T47D (cell line): ENCODE data around the gene LRRIQ1.
"Not testable (repeated sequence)": the region's sequence is repeated elsewhere in the genome, so short reads cannot be mapped to it uniquely, and the experiment has no call there.

ENCODE experiments used
- DNase-seq, 2 experiments: peaks; one replicate each; pipeline versions ENCODE4 v3.0.0 to v3.0.0-alpha.2; 2011 to 2012; ENCODE audit warnings: low read depth in 1 of 2, low spot score in 1 of 2
- JUND ChIP-seq: IDR thresholded peaks from 2 replicates; pipeline ENCODE4 v1.6.1; 2012; ENCODE audit warnings: low read depth
- in situ Hi-C: cut with HindIII; loops from 2 replicates; pipeline ENCODE4 v1.10.0; 2016; ENCODE audit warnings: low sequenced_read_pairs, low pct_unique_long_range_greater_than_20kb

LRRIQ1 gene

DNA sequence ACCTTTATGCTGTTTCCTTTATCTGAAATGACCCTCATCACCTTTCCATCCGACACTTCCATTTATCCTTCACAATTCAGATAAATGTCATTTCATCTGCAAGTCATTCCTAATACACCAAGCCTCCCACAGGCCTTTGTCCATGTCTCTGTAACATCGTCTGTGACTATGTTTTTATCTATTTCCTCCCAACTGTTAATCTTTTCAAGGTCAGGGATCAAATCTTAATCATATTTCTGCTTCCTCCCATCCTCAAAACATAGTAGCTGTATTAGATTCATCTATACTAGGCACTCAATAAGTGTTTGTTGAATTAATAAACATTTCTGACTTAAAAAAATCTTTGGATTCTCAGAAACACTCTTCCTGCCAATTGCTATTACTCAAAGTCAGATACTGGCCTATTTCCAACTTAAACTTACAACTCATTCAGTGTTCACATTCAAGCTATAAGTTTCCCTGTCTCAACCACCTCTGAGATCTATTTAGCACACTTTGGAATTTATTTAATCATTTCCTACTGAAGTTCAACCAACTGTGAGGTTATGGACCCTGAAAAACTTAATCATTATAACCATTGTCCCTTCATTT lies 143.6 kb downstream of the LRRIQ1 start:
- no peak for TF ChIP-seq JUND
- in situ Hi-C loops, result no loop called here
- DNase-seq, result no peak

DNA sequence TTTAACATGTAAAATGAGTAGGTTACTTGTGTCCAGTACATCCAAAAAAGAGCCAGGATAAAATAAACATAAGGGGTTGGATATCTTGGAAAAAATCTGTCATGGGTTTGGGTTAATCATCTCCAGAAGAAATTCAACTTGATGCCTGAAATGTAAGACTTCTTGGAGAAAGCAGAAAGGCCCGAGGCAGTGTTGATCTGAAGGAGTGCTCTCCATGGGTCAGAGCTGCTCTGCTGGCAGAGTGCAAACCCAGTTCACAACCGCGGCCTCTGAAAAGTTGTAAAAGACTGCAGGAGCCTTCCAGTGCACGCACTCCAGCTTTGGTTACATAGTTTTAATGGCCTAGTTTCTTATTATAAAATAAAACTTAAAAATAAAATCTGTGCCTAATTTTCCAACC lies 146.5 kb downstream of the LRRIQ1 start:
- DNase-seq, result peak in 1 of 2 experiments; percentile 39
- no peak for TF ChIP-seq JUND
- in situ Hi-C loops, result no loop called here

- DNase-seq, result no peak
- no peak for TF ChIP-seq JUND
- in situ Hi-C loops, result no loop called here
Observed at GRCh38 chr12:85183855-85184254, 147.7 kb downstream of the LRRIQ1 start.

DNA sequence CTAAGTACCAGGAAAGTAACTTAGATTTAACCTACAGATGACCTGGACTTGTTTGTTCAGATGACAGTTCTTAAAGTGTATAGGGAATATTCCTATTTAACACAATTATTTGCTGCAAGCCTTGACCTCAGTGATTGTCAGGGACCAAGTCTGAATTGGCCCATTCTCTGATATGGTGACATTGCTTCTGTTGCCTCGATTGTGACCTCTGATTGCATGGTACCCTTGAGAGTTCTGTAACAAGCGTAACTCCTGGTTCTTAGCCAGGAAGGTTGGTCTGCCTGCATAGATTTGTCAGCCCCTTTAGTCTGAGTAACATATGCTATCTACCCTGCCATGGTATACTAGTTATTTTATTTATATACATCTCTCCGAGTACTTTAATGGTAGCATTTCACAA lies 150.1 kb downstream of the LRRIQ1 start:
- TF ChIP-seq JUND, result no peak
- DNase-seq, result no peak
- in situ Hi-C loops, result no loop called here

DNA sequence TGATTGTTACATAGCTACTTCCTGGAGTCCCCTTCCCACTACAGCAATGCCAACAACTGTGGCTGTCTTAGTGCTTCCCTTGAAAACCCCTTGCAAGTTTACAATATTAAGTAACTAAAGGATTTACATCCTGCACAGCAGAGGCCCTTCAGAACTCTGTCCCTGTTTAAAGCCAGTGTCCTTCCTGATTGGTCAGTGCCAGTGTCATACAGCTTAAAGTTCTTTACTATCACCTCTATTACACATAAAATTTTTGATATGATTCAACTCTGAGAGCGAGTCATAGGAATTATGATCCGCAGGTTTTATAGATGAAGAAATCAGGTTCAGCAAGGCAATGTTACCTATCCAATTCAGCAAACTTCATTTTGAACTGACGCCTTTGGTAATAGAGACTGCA lies 152.5 kb downstream of the LRRIQ1 start:
- in situ Hi-C loops, result no loop called here
- TF ChIP-seq JUND, result no peak
- DNase-seq, result no peak

GRCh38 chr12:85190728-85191127 lies 154.6 kb downstream of the LRRIQ1 start:
- no peak for TF ChIP-seq JUND
- in situ Hi-C loops, result no loop called here
- DNase-seq, result no peak

GRCh38 chr12:85203809-85204208 lies 167.7 kb downstream of the LRRIQ1 start:
- in situ Hi-C loops, DNase-seq: not testable (repeated sequence)

DNA sequence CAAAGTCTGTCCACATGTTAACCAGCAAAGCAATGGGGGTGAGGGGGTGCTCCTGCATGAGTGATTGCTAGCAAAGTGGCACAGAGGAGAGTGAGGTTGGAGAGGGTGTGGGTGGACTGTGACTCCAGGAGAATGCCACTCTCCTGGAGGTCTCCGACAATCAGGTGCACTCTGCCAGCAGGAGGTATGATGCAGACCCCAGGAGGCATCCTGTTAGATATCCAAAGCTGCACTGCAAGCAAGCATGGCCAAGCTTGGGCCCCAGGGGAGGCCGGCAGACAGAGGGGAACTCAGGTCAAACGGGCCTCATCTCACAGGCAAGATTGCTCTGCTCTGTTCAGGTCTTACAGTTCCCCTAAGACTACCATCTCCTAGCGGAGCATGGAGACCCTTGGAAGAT lies 170.4 kb downstream of the LRRIQ1 start:
- no peak for DNase-seq
- no peak for TF ChIP-seq JUND
- in situ Hi-C loops, result no loop called here

- DNase-seq, in situ Hi-C loops: not testable (repeated sequence)
Observed at GRCh38 chr12:85224339-85224738, 188.2 kb downstream of the LRRIQ1 start.

DNA sequence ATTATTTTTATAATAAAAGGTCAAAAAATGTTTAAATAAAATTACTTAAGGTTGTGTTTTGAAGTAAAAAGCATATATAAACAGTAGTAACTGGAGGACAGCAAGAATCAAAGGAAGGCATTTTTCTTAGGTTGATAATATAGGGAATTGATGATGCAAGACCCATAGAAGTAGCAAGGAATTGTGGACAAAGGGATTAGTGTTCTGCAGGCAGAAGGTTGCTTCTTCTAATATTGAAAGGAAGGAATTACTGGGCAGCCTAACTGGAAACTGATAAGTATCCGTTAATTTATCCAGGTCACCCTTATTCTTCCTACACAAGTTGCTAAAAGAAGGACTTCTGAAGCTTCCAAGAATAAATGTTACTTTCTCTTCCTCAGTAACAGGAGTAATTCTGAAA lies 189.3 kb downstream of the LRRIQ1 start:
- no peak for DNase-seq
- in situ Hi-C loops, result no loop called here
- no peak for TF ChIP-seq JUND

DNA sequence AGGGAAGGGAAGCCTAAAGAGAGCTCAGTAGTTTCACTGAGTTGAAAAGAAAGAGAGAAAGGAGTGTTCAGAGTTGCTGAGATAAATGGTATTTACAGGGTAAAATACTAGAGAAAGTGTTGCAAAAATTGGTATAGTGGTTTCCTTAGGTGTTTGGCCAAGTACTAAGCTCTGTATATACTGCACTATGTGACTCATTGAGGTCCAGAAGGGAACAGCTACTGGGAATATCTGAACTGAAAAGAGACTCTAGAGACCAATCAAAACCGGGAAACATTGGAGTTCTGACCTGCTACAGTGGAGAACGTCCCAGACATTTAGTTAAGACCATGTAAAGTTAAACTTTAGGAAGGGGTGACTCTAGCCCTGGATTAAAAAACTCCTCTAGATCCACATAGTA lies 201.2 kb downstream of the LRRIQ1 start:
- in situ Hi-C loops, result no loop called here
- no peak for DNase-seq
- no peak for TF ChIP-seq JUND

- no peak for DNase-seq
- no peak for TF ChIP-seq JUND
- in situ Hi-C loops, result no loop called here
Observed at GRCh38 chr12:85244561-85244960, 208.4 kb downstream of the LRRIQ1 start.

DNA sequence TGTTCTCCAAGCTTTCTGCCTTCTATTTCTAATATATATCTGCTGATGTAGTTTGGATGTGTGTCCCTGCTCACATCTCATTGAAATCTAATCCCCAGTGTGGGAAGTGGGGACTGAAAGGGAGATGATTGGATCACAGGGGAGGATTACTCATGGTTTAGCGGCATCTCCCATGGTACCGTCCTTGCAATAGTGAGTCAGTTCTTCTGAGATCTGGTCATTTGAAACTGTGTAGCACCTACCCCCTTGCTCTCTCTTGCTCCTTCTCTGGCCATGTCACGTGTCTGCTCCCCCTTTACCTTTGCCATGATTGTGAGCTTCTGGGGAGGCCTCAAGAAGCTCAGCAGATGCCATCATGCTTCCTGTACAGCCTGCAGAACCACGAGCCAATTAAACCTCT lies 217.7 kb downstream of the LRRIQ1 start:
- no peak for DNase-seq
- in situ Hi-C loops, result no loop called here
- TF ChIP-seq JUND, result no peak

- no peak for TF ChIP-seq JUND
- DNase-seq, result no peak
- in situ Hi-C loops, result no loop called here
Observed at GRCh38 chr12:85257671-85258070, 221.5 kb downstream of the LRRIQ1 start.

GRCh38 chr12:85260447-85260846 lies 224.3 kb downstream of the LRRIQ1 start:
- TF ChIP-seq JUND, result no peak
- in situ Hi-C loops, result no loop called here
- DNase-seq, result no peak
